Measurements from ENCODE around the gene MACF1. TPM values are rescaled to one million over a fixed set of nuclear protein-coding genes. Genes with fewer than 3 reads are reported as not detected.

MACF1 gene
- total RNA-seq, 2 experiments from 2014 or later, result 353 to 366 TPM

DNA sequence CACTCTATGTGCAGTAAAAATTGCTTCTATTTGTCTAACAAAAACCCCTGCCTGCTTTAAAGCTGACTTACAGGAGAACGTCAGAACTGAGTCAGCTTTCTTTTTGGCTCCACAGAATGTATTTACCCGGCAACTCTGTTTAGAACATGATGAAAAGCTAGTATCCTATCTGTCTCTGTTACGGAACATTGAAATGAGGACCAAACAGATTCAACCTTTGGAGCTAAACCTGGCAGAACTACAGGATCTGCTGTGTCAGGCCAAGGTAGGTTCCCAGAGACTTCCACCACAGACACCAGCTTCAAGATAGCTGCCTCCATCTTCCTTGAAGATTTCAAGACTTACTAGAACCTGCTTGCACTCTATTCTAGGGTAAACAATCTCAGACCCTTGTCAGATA lies 132.6 kb downstream of the MACF1 start:
- ChIA-PET CTCF (interaction anchor here (1.4 kb wide), 1 partner anchor 144 kb away, joined by 6 read pairs; no protein-coding TSS in a partner anchor), POLR2A (no interaction called here)
- H3K4me1 Mint-ChIP-seq (ENCODE audit: low read depth), result peaks cover 8% of the 10 kb centered on the region
- no peak overlapping the region for H3K4me3 Mint-ChIP-seq
- DNase-seq, result no peak
- peaks cover 81% of the 10 kb centered on the region for H3K36me3 Mint-ChIP-seq (ENCODE audit: low read depth)
- ATAC-seq, result no peak
- H3K27ac Mint-ChIP-seq, result no peak overlapping the region
- H3K27me3 Mint-ChIP-seq (ENCODE audit: low read depth), result no peaks in the 10 kb centered on the region
- H3K9me3 Mint-ChIP-seq (ENCODE audit: insufficient read depth), result no peaks in the 10 kb centered on the region

- DNase-seq (no peak), ATAC-seq (no peak)
- Mint-ChIP-seq H3K9me3 (ENCODE audit: insufficient read depth) (no peaks in the 10 kb centered on the region), H3K27me3 (ENCODE audit: low read depth) (no peaks in the 10 kb centered on the region), H3K4me3 (no peak overlapping the region), H3K4me1 (ENCODE audit: low read depth) (no peaks in the 10 kb centered on the region), H3K27ac (no peak overlapping the region), H3K36me3 (ENCODE audit: low read depth) (peaks cover 66% of the 10 kb centered on the region)
- ChIA-PET POLR2A (no interaction called here), CTCF (interaction anchor here (0.6 kb wide), 1 partner anchor 239 kb away, joined by 3 read pairs; no protein-coding TSS in a partner anchor)
Measured at GRCh38 chr1:39342776-39343175, 138.3 kb downstream of the MACF1 start.

GRCh38 chr1:39344394-39345154 lies 140.1 kb downstream of the MACF1 start:
- DNase-seq (no peak), ATAC-seq (no peak)
- Mint-ChIP-seq H3K27ac (no peak overlapping the region), H3K27me3 (ENCODE audit: low read depth) (no peaks in the 10 kb centered on the region), H3K4me3 (no peak overlapping the region), H3K36me3 (ENCODE audit: low read depth) (peaks cover 63% of the 10 kb centered on the region), H3K9me3 (ENCODE audit: insufficient read depth) (no peaks in the 10 kb centered on the region), H3K4me1 (ENCODE audit: low read depth) (no peaks in the 10 kb centered on the region)
- POLR2A ChIA-PET, result no interaction called here
- CTCF ChIA-PET, result no interaction called here

DNA sequence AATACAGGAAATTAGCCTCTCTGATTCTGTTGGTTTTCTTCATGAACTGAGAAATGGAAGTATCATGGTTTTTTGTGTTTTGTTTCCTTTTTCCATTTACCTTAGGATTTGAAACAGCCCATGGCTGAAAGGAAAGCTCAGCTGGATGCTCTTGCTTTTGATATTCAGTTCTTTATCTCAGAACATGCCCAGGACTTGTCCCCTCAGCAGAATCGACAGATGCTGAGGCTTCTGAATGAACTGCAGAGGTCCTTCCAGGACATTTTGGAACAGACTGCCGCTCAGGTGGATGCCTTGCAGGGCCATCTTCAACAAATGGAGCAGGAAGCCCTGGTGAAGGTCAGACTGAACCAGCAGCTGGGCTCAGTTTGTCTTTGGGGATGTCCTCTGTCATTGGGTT lies 142.4 kb downstream of the MACF1 start:
- H3K4me3 Mint-ChIP-seq, result no peak overlapping the region
- ATAC-seq (no peak), DNase-seq (no peak)
- no peaks in the 10 kb centered on the region for H3K9me3 Mint-ChIP-seq (ENCODE audit: insufficient read depth)
- no peaks in the 10 kb centered on the region for H3K27me3 Mint-ChIP-seq (ENCODE audit: low read depth)
- peak overlapping the region; percentile 72 for H3K27ac Mint-ChIP-seq
- H3K4me1 Mint-ChIP-seq (ENCODE audit: low read depth), result no peaks in the 10 kb centered on the region
- ChIA-PET CTCF (no interaction called here), POLR2A (no interaction called here)
- peaks cover 64% of the 10 kb centered on the region for H3K36me3 Mint-ChIP-seq (ENCODE audit: low read depth)

- Mint-ChIP-seq H3K4me3 (no peak overlapping the region), H3K27me3 (ENCODE audit: low read depth) (no peaks in the 10 kb centered on the region), H3K9me3 (ENCODE audit: insufficient read depth) (no peaks in the 10 kb centered on the region), H3K4me1 (ENCODE audit: low read depth) (no peaks in the 10 kb centered on the region), H3K27ac (peak overlapping the region; percentile 60), H3K36me3 (ENCODE audit: low read depth) (peaks cover 60% of the 10 kb centered on the region)
- ATAC-seq (no peak), DNase-seq (no peak)
- ChIA-PET POLR2A (no interaction called here), CTCF (interaction anchor here (0.7 to 1.4 kb wide), 3 partner anchors 18 to 250 kb away, joined by 3 read pairs; no protein-coding TSS in a partner anchor)
Measured at GRCh38 chr1:39348278-39348677, 143.8 kb downstream of the MACF1 start.

- no peak overlapping the region for H3K4me3 Mint-ChIP-seq
- POLR2A ChIA-PET, result interaction anchor here (0.6 kb wide), 1 partner anchor 185 kb away, joined by 3 read pairs; no protein-coding TSS in a partner anchor
- H3K36me3 Mint-ChIP-seq (ENCODE audit: low read depth), result peaks cover 63% of the 10 kb centered on the region
- H3K4me1 Mint-ChIP-seq (ENCODE audit: low read depth), result no peaks in the 10 kb centered on the region
- H3K9me3 Mint-ChIP-seq (ENCODE audit: insufficient read depth), result no peaks in the 10 kb centered on the region
- no peak overlapping the region for H3K27ac Mint-ChIP-seq
- no peaks in the 10 kb centered on the region for H3K27me3 Mint-ChIP-seq (ENCODE audit: low read depth)
- DNase-seq (no peak), ATAC-seq (no peak)
- CTCF ChIA-PET, result interaction anchor here (1.0 to 1.2 kb wide), 3 partner anchors 58 to 160 kb away, joined by 3 to 5 read pairs (median 5); no protein-coding TSS in a partner anchor
Measured at GRCh38 chr1:39352881-39353280, 148.4 kb downstream of the MACF1 start.

DNA sequence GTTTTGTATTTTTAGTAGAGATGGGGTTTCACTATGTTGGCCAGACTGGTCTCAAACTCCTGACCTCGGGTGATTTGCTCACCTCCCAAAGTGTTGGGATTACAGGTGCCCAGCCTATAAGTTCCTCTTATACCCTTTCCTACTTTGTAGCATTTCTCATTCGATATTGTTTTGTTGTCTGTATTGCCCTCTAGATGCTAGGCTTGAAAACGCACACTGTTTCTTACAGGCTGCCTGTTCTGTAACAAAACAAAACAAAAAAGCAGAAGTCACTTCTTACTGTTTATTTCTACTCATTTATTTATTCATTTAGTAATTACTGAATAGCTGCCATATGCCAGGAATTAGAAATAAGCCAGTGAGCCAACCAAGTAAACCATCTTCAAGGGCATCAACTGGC lies 150.1 kb downstream of the MACF1 start:
- no peaks in the 10 kb centered on the region for H3K27me3 Mint-ChIP-seq (ENCODE audit: low read depth)
- no peak for ATAC-seq
- H3K36me3 Mint-ChIP-seq (ENCODE audit: low read depth), result peaks cover 68% of the 10 kb centered on the region
- no peaks in the 10 kb centered on the region for H3K4me1 Mint-ChIP-seq (ENCODE audit: low read depth)
- H3K9me3 Mint-ChIP-seq (ENCODE audit: insufficient read depth), result no peaks in the 10 kb centered on the region
- POLR2A ChIA-PET, result no interaction called here
- CTCF ChIA-PET, result interaction anchor here (1.2 to 2.1 kb wide), 3 partner anchors 10 to 162 kb away, joined by 3 to 6 read pairs (median 3); no protein-coding TSS in a partner anchor
- H3K4me3 Mint-ChIP-seq, result no peak overlapping the region
- H3K27ac Mint-ChIP-seq, result no peak overlapping the region
- DNase-seq, result no peak

DNA sequence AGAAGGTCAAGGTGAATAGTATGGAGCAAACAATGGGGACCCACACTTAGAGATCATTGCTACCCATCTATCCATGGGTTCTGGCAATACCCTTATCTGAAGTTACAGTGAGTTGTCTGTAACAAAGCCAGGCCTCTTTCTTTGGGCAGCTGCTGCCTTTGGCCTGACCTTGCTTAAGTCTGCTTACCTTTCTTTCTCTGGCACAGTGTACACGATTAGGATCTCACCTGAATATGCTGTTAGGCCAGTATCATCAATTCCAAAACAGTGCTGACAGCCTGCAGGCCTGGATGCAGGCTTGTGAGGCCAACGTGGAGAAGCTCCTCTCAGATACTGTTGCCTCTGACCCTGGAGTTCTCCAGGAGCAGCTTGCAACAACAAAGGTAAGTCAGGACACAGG lies 154.0 kb downstream of the MACF1 start:
- H3K27ac Mint-ChIP-seq, result no peak overlapping the region
- ATAC-seq, result no peak
- H3K4me3 Mint-ChIP-seq, result no peak overlapping the region
- H3K4me1 Mint-ChIP-seq (ENCODE audit: low read depth), result no peaks in the 10 kb centered on the region
- ChIA-PET CTCF (interaction anchor here (1.6 kb wide), 1 partner anchor 166 kb away, joined by 4 read pairs; no protein-coding TSS in a partner anchor), POLR2A (no interaction called here)
- H3K27me3 Mint-ChIP-seq (ENCODE audit: low read depth), result no peaks in the 10 kb centered on the region
- H3K9me3 Mint-ChIP-seq (ENCODE audit: insufficient read depth), result no peaks in the 10 kb centered on the region
- no peak for DNase-seq
- peaks cover 65% of the 10 kb centered on the region for H3K36me3 Mint-ChIP-seq (ENCODE audit: low read depth)

DNA sequence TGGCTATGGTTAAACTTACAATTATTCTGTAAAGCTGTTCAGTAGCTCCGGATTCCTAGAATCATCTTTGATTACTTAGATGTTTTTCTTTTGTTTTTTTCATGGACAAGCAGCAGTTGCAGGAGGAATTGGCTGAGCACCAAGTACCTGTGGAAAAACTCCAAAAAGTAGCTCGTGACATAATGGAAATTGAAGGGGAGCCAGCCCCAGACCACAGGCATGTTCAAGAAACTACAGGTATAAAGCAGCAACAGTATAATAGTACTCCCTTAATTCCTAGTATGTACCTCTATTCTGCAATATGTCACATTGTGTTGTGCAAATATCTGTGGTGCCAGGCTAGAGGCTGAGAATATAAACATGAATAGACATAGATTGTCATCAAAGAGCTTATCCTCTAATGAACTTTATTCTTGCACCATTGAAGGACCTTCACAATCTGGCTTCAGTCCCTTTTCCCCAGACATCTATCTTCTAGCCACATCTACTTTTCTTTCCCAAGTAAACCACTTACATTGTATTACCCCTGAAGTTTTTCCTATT lies 154.6 kb downstream of the MACF1 start:
- H3K4me3 Mint-ChIP-seq, result no peak overlapping the region
- no peaks in the 10 kb centered on the region for H3K9me3 Mint-ChIP-seq (ENCODE audit: insufficient read depth)
- H3K27ac Mint-ChIP-seq, result no peak overlapping the region
- H3K27me3 Mint-ChIP-seq (ENCODE audit: low read depth), result no peaks in the 10 kb centered on the region
- H3K36me3 Mint-ChIP-seq (ENCODE audit: low read depth), result peaks cover 65% of the 10 kb centered on the region
- CTCF ChIA-PET, result interaction anchor here (1.6 kb wide), 2 partner anchors 52 to 167 kb away, joined by 4 to 5 read pairs; no protein-coding TSS in a partner anchor
- no peaks in the 10 kb centered on the region for H3K4me1 Mint-ChIP-seq (ENCODE audit: low read depth)
- no peak for ATAC-seq
- POLR2A ChIA-PET, result no interaction called here
- DNase-seq, result no peak

DNA sequence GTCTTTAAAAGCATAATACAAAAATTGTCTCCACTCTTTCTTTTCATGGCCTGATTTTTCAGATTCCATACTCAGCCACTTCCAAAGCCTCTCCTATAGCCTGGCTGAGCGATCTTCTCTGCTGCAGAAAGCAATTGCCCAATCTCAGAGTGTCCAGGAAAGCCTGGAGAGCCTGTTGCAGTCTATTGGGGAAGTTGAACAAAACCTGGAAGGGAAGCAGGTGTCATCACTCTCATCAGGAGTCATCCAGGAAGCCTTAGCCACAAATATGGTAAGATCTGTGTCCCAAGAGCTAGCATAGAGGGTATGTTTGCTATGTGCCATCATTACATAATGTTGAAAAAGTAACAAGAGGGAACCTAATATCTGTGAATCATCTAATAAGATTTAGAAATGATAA lies 156.2 kb downstream of the MACF1 start:
- Mint-ChIP-seq H3K27ac (no peak overlapping the region), H3K27me3 (ENCODE audit: low read depth) (no peaks in the 10 kb centered on the region), H3K4me1 (ENCODE audit: low read depth) (no peaks in the 10 kb centered on the region), H3K9me3 (ENCODE audit: insufficient read depth) (no peaks in the 10 kb centered on the region), H3K4me3 (no peak overlapping the region), H3K36me3 (ENCODE audit: low read depth) (peaks cover 62% of the 10 kb centered on the region)
- DNase-seq, result no peak
- ChIA-PET POLR2A (no interaction called here), CTCF (interaction anchor here (1.1 to 1.5 kb wide), 3 partner anchors 10 to 50 kb away, joined by 3 to 4 read pairs (median 3); no protein-coding TSS in a partner anchor)
- ATAC-seq, result no peak

DNA sequence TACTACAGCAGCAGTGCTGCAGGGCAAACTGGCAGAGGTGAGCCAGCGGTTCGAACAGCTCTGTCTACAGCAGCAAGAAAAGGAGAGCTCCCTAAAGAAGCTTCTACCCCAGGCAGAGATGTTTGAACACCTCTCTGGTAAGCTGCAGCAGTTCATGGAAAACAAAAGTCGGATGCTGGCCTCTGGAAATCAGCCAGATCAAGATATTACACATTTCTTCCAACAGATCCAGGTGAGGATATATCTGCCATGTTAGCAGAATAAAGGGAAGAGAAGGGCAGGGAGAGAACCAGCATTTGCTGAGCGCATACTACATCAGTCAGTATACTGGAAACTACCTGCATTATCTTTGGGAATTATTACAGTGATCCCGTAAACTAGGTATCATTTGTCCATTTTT lies 157.0 kb downstream of the MACF1 start:
- Mint-ChIP-seq H3K9me3 (ENCODE audit: insufficient read depth) (no peaks in the 10 kb centered on the region), H3K4me3 (no peak overlapping the region), H3K4me1 (ENCODE audit: low read depth) (no peaks in the 10 kb centered on the region), H3K36me3 (ENCODE audit: low read depth) (peaks cover 66% of the 10 kb centered on the region), H3K27ac (no peak overlapping the region), H3K27me3 (ENCODE audit: low read depth) (no peaks in the 10 kb centered on the region)
- CTCF ChIA-PET, result interaction anchor here (1.1 to 1.5 kb wide), 2 partner anchors 9 to 49 kb away, joined by 3 to 4 read pairs; no protein-coding TSS in a partner anchor
- no peak for ATAC-seq
- DNase-seq, result no peak
- POLR2A ChIA-PET, result no interaction called here

- no peaks in the 10 kb centered on the region for H3K9me3 Mint-ChIP-seq (ENCODE audit: insufficient read depth)
- ChIA-PET CTCF (no interaction called here), POLR2A (no interaction called here)
- DNase-seq, result no peak
- H3K4me3 Mint-ChIP-seq, result no peak overlapping the region
- no peak overlapping the region for H3K27ac Mint-ChIP-seq
- no peaks in the 10 kb centered on the region for H3K27me3 Mint-ChIP-seq (ENCODE audit: low read depth)
- no peaks in the 10 kb centered on the region for H3K4me1 Mint-ChIP-seq (ENCODE audit: low read depth)
- H3K36me3 Mint-ChIP-seq (ENCODE audit: low read depth), result peaks cover 56% of the 10 kb centered on the region
- no peak for ATAC-seq
Measured at GRCh38 chr1:39363267-39363666, 158.8 kb downstream of the MACF1 start.

All from activated CD8-positive, alpha-beta T cell treated with anti-CD3 and anti-CD28 coated beads, Interleukin-2, amount 10 ng/mL, durations not matched to agents 7 days and 5 days (primary cell).